Measurements from ENCODE around the gene OR4M1.
"Not testable (repeated sequence)": the region's sequence is repeated elsewhere in the genome, so short reads cannot be mapped to it uniquely, and the experiment has no call there.

OR4M1 gene

GRCh38 chr14:19823765-19824164 is 50.5 kb downstream of the OR4M1 start:
- DNase-seq = no peak

- not testable (repeated sequence) for DNase-seq
These were observed 54.4 kb downstream of the OR4M1 start for GRCh38 chr14:19827626-19828244.

GRCh38 chr14:19828314-19828713 is 55.0 kb downstream of the OR4M1 start:
- DNase-seq = no peak

Measured in NCI-H2029 treated with DMSO at 0.1 percent for 48 hours (cell line).